Brain microvascular endothelial cell (primary cell): Measurements from ENCODE around the gene CEBPG.

Source experiments
- DNase-seq: peaks from one replicate; pipeline ENCODE4 v3.0.0-alpha.2; 2020
- H3K27ac ChIP-seq: fragments of 250-450 bp; sonication (Bioruptor Pico); 2 replicates; pipeline ENCODE4 v1.5.1; 2020; ENCODE audit warnings: mild to moderate bottlenecking, moderate library complexity
- H3K27me3 ChIP-seq: fragments of 250-450 bp; sonication (Bioruptor Pico); replicated peaks from 2 replicates; pipeline ENCODE4 v1.5.1; 2020; ENCODE audit warnings: mild to moderate bottlenecking
- H3K36me3 ChIP-seq: fragments of 250-450 bp; sonication (Bioruptor Pico); replicated peaks from 2 replicates; pipeline ENCODE4 v1.5.1; 2020; ENCODE audit warnings: mild to moderate bottlenecking
- H3K4me3 ChIP-seq: 2 replicates; pipeline ENCODE4 v1.5.1; 2011; ENCODE audit warnings: low read depth, mild to moderate bottlenecking, control low read depth, low read length, moderate library complexity
- in situ Hi-C: cut with HindIII; loops from 2 replicates; pipeline ENCODE4 v1.10.0; 2017; ENCODE audit warnings: low sequenced_read_pairs, low pct_ligation_motif_present
- TF ChIP-seq, protein P1 (sequence below): IDR thresholded peaks from 2 replicates; pipeline ENCODE4 v1.5.1; 2011; ENCODE audit warnings: low read depth, mild to moderate bottlenecking, moderate library complexity, low read length, control low read depth, inconsistent platforms; ENCODE audit errors: missing control alignments

CEBPG gene

GRCh38 chr19:33406521-33407139, 33.1 kb downstream of the CEBPG start:
- peak; percentile 57 for DNase-seq
- Histone ChIP-seq H3K36me3 (no peaks in the 10 kb centered on the region), H3K27ac (no peak overlapping the region), H3K4me3 (no peak overlapping the region), H3K27me3 (no peaks in the 10 kb centered on the region)
- in situ Hi-C loops: loop anchor here (25.0 kb wide), 1 partner anchor 356 kb away; no protein-coding TSS in a partner anchor
- TF ChIP-seq, protein P1, sequence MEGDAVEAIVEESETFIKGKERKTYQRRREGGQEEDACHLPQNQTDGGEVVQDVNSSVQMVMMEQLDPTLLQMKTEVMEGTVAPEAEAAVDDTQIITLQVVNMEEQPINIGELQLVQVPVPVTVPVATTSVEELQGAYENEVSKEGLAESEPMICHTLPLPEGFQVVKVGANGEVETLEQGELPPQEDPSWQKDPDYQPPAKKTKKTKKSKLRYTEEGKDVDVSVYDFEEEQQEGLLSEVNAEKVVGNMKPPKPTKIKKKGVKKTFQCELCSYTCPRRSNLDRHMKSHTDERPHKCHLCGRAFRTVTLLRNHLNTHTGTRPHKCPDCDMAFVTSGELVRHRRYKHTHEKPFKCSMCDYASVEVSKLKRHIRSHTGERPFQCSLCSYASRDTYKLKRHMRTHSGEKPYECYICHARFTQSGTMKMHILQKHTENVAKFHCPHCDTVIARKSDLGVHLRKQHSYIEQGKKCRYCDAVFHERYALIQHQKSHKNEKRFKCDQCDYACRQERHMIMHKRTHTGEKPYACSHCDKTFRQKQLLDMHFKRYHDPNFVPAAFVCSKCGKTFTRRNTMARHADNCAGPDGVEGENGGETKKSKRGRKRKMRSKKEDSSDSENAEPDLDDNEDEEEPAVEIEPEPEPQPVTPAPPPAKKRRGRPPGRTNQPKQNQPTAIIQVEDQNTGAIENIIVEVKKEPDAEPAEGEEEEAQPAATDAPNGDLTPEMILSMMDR: peak; percentile 92

DNA sequence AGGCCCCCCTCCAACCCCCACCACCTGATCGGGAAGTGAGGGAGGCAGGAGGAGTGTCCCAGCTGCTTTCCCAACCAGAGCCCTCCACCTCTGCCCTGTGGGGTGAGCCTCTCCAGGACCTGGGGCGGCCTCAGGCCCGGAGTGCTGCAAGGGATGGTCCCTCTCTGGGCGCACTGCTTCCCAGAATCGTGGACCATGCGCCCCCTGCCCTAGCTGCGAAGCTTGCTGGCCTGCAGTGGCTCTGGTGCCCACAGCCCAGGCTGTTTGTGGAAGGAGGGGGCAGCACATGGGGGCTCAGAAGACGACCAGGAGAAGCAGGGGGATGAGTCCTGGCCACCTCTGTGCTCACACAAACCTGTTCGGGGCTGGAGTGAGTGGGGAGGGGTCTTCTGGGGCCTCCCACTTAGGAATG, 33.6 kb downstream of the CEBPG start:
- in situ Hi-C loops: loop anchor here (25.0 kb wide), 1 partner anchor 355 kb away; no protein-coding TSS in a partner anchor
- TF ChIP-seq, protein P1: no peak
- no peaks in the 10 kb centered on the region for H3K27me3 ChIP-seq
- no peak overlapping the region for H3K27ac ChIP-seq
- DNase-seq: no peak
- no peaks in the 10 kb centered on the region for H3K36me3 ChIP-seq
- no peak overlapping the region for H3K4me3 ChIP-seq

DNA sequence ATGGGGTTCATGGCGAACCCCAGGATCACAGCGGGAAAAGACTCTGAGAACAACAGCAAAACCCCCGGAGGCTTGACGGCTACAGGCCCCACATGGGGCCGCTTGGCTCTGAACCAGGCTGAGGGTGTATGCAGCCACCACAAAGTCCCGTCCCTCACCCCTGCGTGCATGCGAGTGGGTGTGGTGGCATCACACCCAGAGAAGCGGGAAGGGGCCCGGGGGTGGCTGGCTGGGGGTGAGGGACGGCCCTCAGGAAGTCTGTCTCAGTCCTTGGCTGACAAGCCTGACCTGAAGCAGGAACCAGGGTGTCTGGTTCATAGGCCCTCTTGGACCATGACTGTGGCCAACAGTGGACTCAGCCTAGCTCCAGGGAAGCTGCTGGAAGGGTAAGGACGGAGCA, 34.2 kb downstream of the CEBPG start:
- Histone ChIP-seq H3K4me3 (no peak overlapping the region), H3K27me3 (no peaks in the 10 kb centered on the region), H3K36me3 (no peaks in the 10 kb centered on the region), H3K27ac (no peak overlapping the region)
- TF ChIP-seq, protein P1: no peak
- in situ Hi-C loops: loop anchor here (25.0 kb wide), 1 partner anchor 355 kb away; no protein-coding TSS in a partner anchor
- no peak for DNase-seq

DNA sequence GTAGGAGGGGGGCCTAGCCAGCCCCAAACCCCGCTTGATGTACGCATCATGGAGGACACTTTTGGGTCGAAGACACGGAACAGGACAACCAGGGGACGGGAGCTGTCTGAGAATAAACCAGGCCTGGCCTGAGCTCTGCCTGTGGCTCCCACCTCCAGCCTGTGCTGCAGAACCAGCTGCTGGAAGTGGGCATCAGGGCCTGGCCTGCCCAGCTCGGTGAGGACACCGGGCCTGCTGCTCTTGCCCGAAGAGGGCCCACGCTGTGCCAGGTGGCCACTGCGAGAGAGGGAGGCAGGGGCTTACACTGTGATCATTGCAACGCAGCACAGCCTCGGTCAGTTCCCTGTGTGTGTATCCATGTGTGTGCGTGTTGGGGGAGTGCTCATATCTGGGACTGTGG, 34.6 kb downstream of the CEBPG start:
- H3K4me3 ChIP-seq: no peak overlapping the region
- no peaks in the 10 kb centered on the region for H3K36me3 ChIP-seq
- no peaks in the 10 kb centered on the region for H3K27me3 ChIP-seq
- no peak for DNase-seq
- no peak overlapping the region for H3K27ac ChIP-seq
- in situ Hi-C loops: loop anchor here (25.0 kb wide), 1 partner anchor 354 kb away; no protein-coding TSS in a partner anchor
- TF ChIP-seq, protein P1: no peak

GRCh38 chr19:33408538-33409434, 35.3 kb downstream of the CEBPG start:
- TF ChIP-seq, protein P1: no peak
- no peaks in the 10 kb centered on the region for H3K27me3 ChIP-seq
- no peak overlapping the region for H3K4me3 ChIP-seq
- no peak for DNase-seq
- H3K36me3 ChIP-seq: no peaks in the 10 kb centered on the region
- H3K27ac ChIP-seq: no peak overlapping the region
- in situ Hi-C loops: loop anchor here (25.0 kb wide), 1 partner anchor 354 kb away; no protein-coding TSS in a partner anchor
